Activated naive CD4-positive, alpha-beta T cell treated with anti-CD3 and anti-CD28 coated beads, Interleukin-2, amount 50 U/mL, for 24 hours (primary cell): ENCODE measurements around the gene NXPH3.

Experiments
- H3K27ac Mint-ChIP-seq: one replicate; pipeline ENCODE4 v1.8.0; 2021; ENCODE audit warnings: mild to moderate bottlenecking, mixed read lengths
- H3K27me3 Mint-ChIP-seq: one replicate; pipeline ENCODE4 v1.8.0; 2021; ENCODE audit warnings: mixed read lengths
- H3K36me3 Mint-ChIP-seq: one replicate; pipeline ENCODE4 v1.8.0; 2021; ENCODE audit warnings: mixed read lengths
- H3K4me1 Mint-ChIP-seq: one replicate; pipeline ENCODE4 v1.8.0; 2021; ENCODE audit warnings: mixed read lengths
- H3K4me3 Mint-ChIP-seq: one replicate; pipeline ENCODE4 v1.8.0; 2021; ENCODE audit warnings: mild to moderate bottlenecking, mixed read lengths
- H3K9me3 Mint-ChIP-seq: one replicate; pipeline ENCODE4 v1.8.0; 2021; ENCODE audit warnings: mixed read lengths

Gene NXPH3

DNA sequence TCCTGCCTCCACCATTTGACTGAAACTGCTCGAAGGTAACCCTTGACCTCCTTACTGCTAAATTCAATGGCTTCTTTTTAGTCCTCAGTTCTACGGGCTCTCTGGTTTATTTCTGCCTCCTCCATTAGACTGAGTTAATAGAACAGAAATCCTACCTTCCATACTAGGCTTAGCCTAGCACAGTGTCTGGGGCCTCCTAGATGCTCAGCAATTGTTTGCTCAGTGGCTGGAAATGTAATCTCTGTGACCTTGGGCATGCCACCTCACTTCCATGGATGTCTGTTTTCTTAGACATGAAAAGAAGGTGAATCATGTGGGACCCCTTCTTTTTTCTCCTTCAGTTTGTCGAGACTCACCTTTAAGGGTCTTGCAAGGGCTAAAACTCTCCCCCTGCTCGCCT, 19.7 kb downstream of the NXPH3 start:
- Mint-ChIP-seq H3K27ac (no peak overlapping the region), H3K4me1 (no peaks in the 10 kb centered on the region), H3K4me3 (no peak overlapping the region), H3K9me3 (no peaks in the 10 kb centered on the region), H3K27me3 (no peaks in the 10 kb centered on the region), H3K36me3 (peaks cover 15% of the 10 kb centered on the region)

DNA sequence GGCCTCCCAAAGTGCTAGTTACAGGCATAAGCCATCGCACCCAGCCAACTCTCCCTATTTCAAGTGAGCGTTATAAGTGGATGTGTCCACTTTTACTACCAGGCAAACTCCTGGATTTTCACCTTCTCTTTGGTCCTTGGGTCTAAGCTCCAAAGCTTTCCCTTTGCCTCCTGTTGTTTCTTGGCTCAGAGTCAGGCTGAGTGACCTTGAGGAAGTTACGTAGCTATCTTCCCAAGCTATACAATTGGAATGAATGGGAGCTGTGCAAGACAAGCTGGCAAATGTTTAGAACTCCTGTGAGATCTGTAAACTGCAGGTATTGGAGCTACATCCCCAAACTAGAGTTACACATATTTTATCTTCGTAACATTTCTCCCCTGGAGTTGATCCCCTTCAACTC, 20.3 kb downstream of the NXPH3 start:
- no peak overlapping the region for H3K4me3 Mint-ChIP-seq
- H3K27me3 Mint-ChIP-seq, result no peaks in the 10 kb centered on the region
- H3K4me1 Mint-ChIP-seq, result no peaks in the 10 kb centered on the region
- peaks cover 15% of the 10 kb centered on the region for H3K36me3 Mint-ChIP-seq
- H3K9me3 Mint-ChIP-seq, result no peaks in the 10 kb centered on the region
- no peak overlapping the region for H3K27ac Mint-ChIP-seq

DNA sequence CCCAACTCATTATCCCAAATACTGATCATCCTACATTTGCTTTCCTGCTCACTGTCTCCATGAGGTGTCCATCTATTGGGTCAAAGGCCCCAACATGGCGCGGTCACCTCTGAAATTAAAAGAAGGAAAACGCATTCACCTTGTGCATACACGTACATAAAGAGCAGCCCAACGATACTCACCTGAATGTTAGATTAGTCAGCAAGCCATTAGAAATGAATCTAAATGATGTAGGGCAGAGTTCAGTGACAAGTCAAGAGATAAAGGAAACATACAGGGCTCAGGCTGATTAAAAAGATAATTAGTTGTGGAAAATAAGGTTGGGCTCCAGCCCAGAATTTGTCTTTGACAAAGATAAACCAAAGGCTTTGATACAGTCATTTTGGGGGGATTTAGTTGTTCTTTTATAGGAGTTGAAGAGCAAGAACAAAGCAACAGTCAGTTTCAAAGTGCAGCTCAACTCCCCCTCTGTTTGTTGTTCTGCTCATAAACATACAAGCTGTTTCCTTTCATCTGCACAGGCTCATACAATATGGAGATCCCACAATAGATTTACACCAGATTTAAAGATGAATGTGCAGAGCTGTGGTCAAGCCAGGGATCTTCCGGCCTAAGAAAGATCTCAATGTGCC, 21.1 kb downstream of the NXPH3 start:
- Mint-ChIP-seq H3K4me1 (no peaks in the 10 kb centered on the region), H3K27ac (peak overlapping the region; percentile 33), H3K27me3 (no peaks in the 10 kb centered on the region), H3K4me3 (no peak overlapping the region), H3K9me3 (no peaks in the 10 kb centered on the region), H3K36me3 (peaks cover 10% of the 10 kb centered on the region)

DNA sequence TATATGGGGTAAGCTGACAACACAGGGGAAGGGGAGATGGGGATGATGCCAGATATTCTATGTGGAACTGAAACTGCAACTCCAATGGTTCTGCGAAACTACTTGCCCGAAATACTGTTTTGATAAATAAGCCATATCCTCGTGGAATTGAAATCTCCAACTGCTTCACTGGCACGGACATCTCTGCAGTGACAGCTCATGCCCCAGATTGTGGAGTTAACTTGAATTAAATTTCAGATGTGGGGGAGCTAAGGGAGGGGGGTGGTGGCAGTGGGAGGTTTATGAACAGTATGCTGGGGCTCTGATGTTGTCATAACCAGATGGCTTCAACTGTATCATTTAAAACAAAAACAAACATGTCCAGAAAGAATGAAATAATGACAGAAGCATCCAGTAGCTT, 21.8 kb downstream of the NXPH3 start:
- Mint-ChIP-seq H3K9me3 (no peaks in the 10 kb centered on the region), H3K4me1 (no peaks in the 10 kb centered on the region), H3K27ac (no peak overlapping the region), H3K4me3 (no peak overlapping the region), H3K27me3 (no peaks in the 10 kb centered on the region), H3K36me3 (peaks cover 10% of the 10 kb centered on the region)

DNA sequence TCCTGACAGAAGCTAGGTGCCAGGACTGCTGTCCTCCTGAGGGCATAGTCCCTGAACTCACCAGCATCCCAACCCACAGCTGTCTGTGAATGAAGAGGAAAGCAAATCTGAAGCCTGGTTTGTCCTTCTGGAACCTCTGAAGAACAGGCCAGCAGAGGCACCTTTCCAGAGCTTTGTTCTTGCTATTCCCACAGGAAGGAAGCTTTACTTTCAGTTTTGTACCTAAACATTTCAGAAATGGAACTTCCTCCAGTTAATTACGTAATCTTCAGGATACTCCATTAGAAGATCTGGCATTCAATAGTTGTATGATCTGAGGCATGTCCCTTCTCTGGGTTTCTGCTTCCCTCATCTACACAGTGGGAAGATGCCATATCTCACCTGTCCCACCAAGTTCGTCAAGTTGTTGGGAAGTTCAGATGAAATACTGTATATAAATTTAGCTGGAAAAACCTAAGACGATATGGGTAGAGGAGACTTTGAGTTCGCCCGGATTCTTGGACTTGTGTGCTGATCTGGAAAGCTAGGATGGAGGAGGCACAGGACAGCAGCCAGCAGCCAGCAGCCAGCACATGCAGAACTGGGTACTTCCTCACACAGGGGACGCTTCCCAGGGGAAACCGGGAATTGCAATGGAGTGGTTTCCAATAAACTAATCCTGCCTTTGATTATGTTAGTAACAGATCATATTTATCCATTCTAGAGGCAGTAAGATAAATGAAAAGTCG, 22.4 kb downstream of the NXPH3 start:
- Mint-ChIP-seq H3K27ac (no peak overlapping the region), H3K4me1 (no peaks in the 10 kb centered on the region), H3K9me3 (no peaks in the 10 kb centered on the region), H3K27me3 (no peaks in the 10 kb centered on the region), H3K36me3 (peaks cover 11% of the 10 kb centered on the region), H3K4me3 (no peak overlapping the region)

DNA sequence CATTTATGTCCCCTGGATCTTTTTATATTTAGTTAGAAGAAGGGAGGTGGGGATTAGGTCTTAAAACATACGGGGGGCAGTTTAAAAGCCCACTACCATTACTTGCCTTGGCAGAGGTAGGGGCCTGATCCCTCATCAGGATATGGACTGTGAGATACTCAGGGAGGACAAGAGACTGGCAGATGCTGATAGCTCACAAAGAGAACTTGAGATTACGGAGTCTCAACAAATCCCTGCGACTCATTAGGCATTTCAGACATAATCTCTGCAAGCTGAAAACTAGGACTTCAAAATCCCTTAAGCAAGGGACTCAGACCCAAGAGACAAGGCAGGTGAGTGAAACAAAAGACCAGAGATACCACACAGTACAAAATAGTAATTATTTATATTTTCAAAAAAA, 23.2 kb downstream of the NXPH3 start:
- Mint-ChIP-seq H3K36me3 (peaks cover 14% of the 10 kb centered on the region), H3K9me3 (no peaks in the 10 kb centered on the region), H3K4me1 (no peaks in the 10 kb centered on the region), H3K4me3 (no peak overlapping the region), H3K27me3 (no peaks in the 10 kb centered on the region), H3K27ac (no peak overlapping the region)

DNA sequence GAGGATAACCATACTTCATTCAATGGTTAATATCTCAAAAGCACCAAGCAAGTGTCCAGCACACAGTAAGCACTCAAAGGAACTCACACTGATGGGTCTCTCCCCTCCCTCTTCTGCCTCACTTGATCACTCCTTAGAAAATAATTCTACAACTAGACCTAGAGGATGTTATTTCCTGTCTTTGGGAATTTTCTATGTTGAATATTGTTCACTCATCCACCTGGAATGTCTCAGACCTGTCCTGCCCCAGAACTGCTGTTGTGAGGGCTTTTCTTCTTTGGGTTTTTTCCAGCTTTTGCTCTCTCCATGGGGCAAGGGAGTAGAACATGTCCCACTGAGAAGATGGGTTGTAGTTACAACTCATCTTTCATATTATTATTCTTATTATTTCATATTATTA, 25.3 kb downstream of the NXPH3 start:
- H3K9me3 Mint-ChIP-seq, result no peaks in the 10 kb centered on the region
- H3K4me3 Mint-ChIP-seq, result no peak overlapping the region
- no peak overlapping the region for H3K27ac Mint-ChIP-seq
- H3K4me1 Mint-ChIP-seq, result no peaks in the 10 kb centered on the region
- H3K27me3 Mint-ChIP-seq, result no peaks in the 10 kb centered on the region
- H3K36me3 Mint-ChIP-seq, result peaks cover 14% of the 10 kb centered on the region

DNA sequence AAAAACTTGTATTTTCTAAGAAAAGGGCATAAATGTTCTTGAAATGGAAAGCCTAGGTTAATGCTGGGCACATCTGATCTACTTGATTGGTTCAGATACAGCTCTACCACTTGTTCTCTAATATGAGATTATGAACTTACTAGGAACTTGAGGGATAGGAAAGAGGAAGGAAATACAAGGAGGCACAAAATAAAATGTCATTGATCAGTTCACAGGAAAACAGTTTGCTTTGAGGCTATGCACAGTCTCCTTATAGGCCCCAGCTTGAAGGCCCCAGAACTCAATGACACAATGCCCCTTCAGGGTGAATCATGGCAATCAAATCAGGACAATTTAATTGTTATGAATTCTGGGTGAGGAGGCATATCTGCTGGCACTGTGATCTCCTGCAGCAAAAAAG, 27.1 kb downstream of the NXPH3 start:
- Mint-ChIP-seq H3K9me3 (no peaks in the 10 kb centered on the region), H3K4me1 (no peaks in the 10 kb centered on the region), H3K4me3 (no peak overlapping the region), H3K27me3 (no peaks in the 10 kb centered on the region), H3K27ac (no peak overlapping the region), H3K36me3 (peaks cover 11% of the 10 kb centered on the region)

DNA sequence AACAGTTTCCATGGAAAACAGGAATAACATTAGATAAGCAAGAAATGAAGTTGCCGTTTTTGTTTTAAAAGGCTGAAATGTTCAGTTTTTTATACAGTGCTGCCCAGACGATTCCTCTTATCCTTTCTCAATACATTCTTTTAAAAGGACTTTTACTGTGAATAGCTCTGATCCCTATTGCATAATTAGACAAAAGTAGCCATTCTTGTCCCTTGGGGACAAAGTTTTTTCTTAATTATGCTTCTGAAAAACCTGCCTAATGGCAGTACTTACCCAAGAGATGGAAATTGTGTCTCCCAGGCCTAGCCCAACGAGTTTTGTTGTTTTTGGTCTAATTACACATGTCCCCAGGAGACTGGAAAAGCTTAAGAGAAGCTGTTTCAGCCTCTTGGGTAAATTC, 27.6 kb downstream of the NXPH3 start:
- H3K27ac Mint-ChIP-seq, result no peak overlapping the region
- H3K27me3 Mint-ChIP-seq, result no peaks in the 10 kb centered on the region
- no peaks in the 10 kb centered on the region for H3K4me1 Mint-ChIP-seq
- no peak overlapping the region for H3K4me3 Mint-ChIP-seq
- peaks cover 11% of the 10 kb centered on the region for H3K36me3 Mint-ChIP-seq
- H3K9me3 Mint-ChIP-seq, result no peaks in the 10 kb centered on the region

DNA sequence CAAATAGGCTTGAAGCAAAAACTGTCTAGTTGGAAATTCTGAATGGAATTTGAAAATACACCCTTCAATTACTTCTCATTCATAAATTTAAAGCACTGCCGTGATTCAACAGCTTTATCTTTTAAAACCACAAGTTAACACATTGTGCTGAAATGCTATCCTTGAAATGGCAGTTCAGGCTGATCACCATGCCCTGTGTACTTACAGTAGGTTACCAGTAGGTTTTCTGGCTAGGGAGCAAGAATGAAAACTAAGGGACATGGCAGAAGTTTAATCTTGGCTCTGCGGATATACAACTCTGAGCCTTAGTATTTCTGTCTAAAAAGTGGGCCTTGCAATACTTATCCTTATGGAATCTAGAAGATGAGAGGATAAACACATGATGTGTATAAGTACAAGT, 28.0 kb downstream of the NXPH3 start:
- Mint-ChIP-seq H3K4me1 (no peaks in the 10 kb centered on the region), H3K27me3 (no peaks in the 10 kb centered on the region), H3K36me3 (peaks cover 11% of the 10 kb centered on the region), H3K27ac (no peak overlapping the region), H3K9me3 (no peaks in the 10 kb centered on the region), H3K4me3 (no peak overlapping the region)

DNA sequence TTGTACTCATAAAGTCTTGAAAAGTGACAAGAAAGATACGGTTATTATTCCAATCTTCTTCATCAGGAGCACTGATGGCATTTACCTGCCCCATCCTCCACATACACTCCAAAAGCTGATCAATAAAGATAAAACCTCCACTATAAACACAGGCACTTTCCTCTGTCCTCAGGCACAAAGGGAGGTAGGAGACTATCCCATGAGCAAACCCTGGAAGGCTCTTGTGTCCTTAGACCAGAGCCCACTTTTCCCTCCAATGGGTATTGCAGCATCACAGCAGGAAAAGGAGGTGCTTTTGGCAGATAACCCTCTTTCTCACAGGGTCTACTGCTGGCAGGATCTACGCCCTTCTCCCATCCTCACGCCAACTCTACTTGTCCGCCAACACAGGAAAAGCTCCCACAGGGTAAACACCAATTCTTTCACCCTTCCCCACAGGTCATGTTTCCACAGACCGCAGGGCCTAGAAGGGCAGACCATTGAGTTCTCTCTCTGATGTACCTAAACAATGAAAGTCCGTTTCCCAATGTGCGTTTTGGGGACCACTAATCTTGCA, 28.7 kb downstream of the NXPH3 start:
- Mint-ChIP-seq H3K36me3 (peaks cover 10% of the 10 kb centered on the region), H3K4me1 (no peaks in the 10 kb centered on the region), H3K27ac (peak overlapping the region; percentile 32), H3K27me3 (no peaks in the 10 kb centered on the region), H3K9me3 (no peaks in the 10 kb centered on the region), H3K4me3 (no peak overlapping the region)

DNA sequence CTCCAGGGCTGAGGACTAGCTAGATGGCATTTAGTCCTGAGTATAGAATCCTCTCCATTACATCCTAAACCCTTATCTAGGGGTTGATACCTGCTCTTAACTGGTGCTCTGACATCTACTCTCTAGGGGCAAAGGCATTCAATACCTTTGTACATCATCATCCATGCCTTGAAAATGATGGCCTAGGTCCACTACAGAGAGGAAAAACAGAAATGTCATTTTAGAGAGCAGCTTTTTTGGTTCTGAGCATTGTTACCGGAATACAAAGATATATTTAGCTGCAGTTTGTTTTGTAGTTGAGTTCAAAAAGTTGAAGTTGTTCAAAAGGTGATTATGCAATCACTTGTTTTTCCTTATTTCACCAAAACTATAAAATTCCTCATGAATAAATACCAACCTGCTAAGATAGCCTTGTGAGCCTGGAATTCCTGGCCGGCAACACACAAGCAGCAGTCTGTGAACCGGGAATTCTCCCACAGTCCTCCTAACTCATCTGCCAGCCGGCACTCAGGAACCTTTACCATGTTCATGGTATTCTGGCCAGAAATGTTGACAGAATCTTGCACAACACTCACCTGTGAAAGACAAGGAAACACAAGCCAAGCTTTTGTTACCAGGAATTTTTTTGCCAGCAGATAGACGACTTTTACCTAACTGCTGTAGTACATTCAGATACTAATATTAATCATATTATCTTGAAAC, 35.4 kb downstream of the NXPH3 start:
- H3K4me1 Mint-ChIP-seq, result peaks cover 5% of the 10 kb centered on the region
- H3K27me3 Mint-ChIP-seq, result no peaks in the 10 kb centered on the region
- H3K4me3 Mint-ChIP-seq, result no peak overlapping the region
- H3K9me3 Mint-ChIP-seq, result no peaks in the 10 kb centered on the region
- H3K27ac Mint-ChIP-seq, result no peak overlapping the region
- peaks cover 17% of the 10 kb centered on the region for H3K36me3 Mint-ChIP-seq

DNA sequence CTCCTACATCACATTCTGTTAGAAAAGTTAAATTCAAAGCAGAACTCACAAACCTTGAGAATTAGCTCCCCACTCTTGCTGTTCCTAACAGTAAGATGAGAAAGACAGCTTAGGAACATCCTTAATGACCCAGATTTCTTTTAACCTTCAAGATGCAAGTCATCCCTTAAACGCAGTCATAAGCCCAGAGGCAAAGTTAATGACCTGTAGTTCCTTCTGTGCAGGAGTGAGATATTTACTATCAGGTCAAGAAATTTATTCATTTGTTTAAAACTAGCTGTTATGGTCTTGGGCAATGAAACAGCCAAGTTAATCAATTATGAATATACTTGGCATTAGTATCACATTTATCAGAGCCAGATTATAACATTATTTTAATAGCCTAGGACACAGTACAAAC, 37.1 kb downstream of the NXPH3 start:
- H3K4me1 Mint-ChIP-seq, result peaks cover 13% of the 10 kb centered on the region
- H3K9me3 Mint-ChIP-seq, result no peaks in the 10 kb centered on the region
- H3K27ac Mint-ChIP-seq, result no peak overlapping the region
- no peak overlapping the region for H3K4me3 Mint-ChIP-seq
- H3K36me3 Mint-ChIP-seq, result peaks cover 18% of the 10 kb centered on the region
- H3K27me3 Mint-ChIP-seq, result no peaks in the 10 kb centered on the region

DNA sequence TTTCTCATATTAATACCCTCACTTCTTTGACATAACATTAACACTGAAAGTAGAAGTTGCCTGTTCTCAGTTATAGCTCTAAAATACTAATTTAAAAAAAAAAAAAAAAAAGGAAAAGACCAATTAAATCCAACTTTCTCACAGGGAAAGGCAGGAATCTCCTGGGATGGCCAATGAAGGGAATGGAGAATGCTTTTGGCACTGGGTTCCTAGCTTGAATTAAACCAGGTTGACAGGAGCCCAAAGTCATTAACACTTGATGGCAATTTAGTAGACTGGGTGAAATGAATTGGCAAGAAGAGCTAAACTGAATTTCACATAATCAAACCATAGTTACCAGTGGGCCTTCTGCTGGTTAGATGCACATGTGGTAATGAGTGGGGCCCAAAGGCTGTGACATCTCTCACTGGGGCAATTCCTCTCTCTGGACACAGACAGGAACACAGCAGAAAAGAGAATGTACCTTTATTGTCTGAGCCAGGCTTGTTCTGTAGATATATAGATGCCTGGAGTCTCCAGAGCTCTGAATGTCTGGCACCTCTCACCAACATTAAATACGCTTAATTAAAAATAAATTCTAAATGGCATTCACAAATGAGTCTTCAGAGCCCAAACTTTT, 37.6 kb downstream of the NXPH3 start:
- no peaks in the 10 kb centered on the region for H3K9me3 Mint-ChIP-seq
- no peak overlapping the region for H3K27ac Mint-ChIP-seq
- no peak overlapping the region for H3K4me3 Mint-ChIP-seq
- H3K4me1 Mint-ChIP-seq, result peaks cover 15% of the 10 kb centered on the region
- H3K27me3 Mint-ChIP-seq, result no peaks in the 10 kb centered on the region
- peaks cover 18% of the 10 kb centered on the region for H3K36me3 Mint-ChIP-seq

DNA sequence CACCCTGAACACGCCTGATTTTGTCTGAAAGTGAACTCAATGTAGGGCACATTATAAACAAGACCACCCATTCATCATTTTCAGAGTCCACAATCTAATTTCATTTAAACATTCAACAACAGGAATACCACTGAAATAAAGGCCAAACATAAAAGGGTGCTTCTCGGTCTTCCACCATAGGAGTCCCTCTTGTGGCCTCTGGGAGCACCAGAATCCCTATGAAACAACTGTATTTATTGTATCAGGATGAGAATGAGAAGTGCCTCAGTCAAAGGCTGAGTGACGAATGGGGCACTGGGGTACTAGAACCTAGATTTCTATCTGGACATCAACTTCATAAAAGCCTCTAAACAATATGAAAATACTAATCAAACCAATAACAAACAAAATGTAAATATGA, 40.4 kb downstream of the NXPH3 start:
- H3K4me1 Mint-ChIP-seq, result peaks cover 25% of the 10 kb centered on the region
- H3K4me3 Mint-ChIP-seq, result no peak overlapping the region
- no peaks in the 10 kb centered on the region for H3K27me3 Mint-ChIP-seq
- no peaks in the 10 kb centered on the region for H3K9me3 Mint-ChIP-seq
- peaks cover 14% of the 10 kb centered on the region for H3K36me3 Mint-ChIP-seq
- no peak overlapping the region for H3K27ac Mint-ChIP-seq
